Neural crest cell (in vitro differentiated cells): ENCODE results near the gene SC5D. TPM values are rescaled to one million over a fixed set of nuclear protein-coding genes. Genes with fewer than 3 reads are reported as not detected.

Source experiments
- DNase-seq: peaks from one replicate; pipeline ENCODE4 v3.0.0; 2021; ENCODE audit warnings: low read depth, mixed read lengths, low spot score
- H3K27ac Mint-ChIP-seq: one replicate; pipeline ENCODE4 v1.8.0; 2021; ENCODE audit warnings: mild to moderate bottlenecking, mixed read lengths; ENCODE audit not compliant: unreplicated experiment
- H3K27me3 Mint-ChIP-seq: 2 replicates; pipeline ENCODE4 v1.8.0; 2021; ENCODE audit warnings: low read depth, mild to moderate bottlenecking, mixed read lengths
- H3K36me3 Mint-ChIP-seq: 2 replicates; pipeline ENCODE4 v1.8.0; 2021; ENCODE audit warnings: low read depth, mild to moderate bottlenecking, mixed read lengths
- H3K4me1 Mint-ChIP-seq: 2 replicates; pipeline ENCODE4 v1.8.0; 2021; ENCODE audit warnings: mixed read lengths
- H3K4me3 Mint-ChIP-seq: one replicate; pipeline ENCODE4 v1.8.0; 2021; ENCODE audit warnings: mild to moderate bottlenecking, mixed read lengths
- H3K9me3 Mint-ChIP-seq: 2 replicates; pipeline ENCODE4 v1.8.0; 2021; ENCODE audit warnings: mixed read lengths
- CTCF ChIP-seq: fragments of 200-600 bp; sonication (generic); conservative IDR thresholded peaks from 2 replicates; pipeline ENCODE4 v1.5.0; 2021; ENCODE audit warnings: antibody characterized with exemption, mild to moderate bottlenecking
- total RNA-seq: library from RNA; stranded (reverse); gene quantifications from 2 replicates; pipeline ENCODE4 v1.2.1, GENCODE V29; 2021

SC5D gene
- total RNA-seq, 1 donor from 2014 or later, result 76.4 TPM

DNA sequence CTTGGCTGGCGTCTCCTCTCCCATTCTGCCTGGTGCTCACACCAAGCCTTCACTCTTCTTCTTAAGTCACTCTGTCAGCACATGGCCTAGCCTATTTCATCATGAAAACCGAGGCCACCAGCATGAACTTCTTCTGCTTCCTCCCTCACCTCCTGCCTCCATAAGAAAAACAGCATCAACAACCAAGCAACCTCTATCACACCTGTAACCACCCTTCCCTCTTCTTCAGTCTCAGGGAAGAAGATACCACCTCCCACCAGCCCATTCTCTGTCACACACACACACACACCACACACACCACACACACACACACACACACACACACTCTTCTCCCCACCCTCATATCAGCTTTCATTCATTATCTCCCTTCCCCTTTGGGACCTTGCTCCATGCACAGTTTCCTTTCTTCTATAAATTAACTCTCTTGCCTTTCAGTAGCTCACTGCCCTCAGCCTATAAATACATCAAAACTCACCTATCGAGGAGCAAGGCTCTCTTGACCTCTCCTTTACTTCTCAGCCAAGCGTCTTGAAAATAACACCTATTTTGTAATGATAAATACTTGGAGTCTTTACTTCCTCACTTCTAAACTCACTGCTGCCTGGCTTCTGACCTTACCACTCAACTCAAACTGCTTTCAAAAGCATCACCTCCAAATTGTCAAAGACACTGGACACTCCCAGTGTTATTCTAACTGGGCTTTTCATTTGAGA, 36.6 kb downstream of the SC5D start:
- no peak for DNase-seq
- Mint-ChIP-seq H3K4me1 (no peaks in the 10 kb centered on the region), H3K4me3 (no peak overlapping the region), H3K9me3 (peaks cover 4% of the 10 kb centered on the region), H3K27me3 (no peaks in the 10 kb centered on the region), H3K27ac (no peak overlapping the region), H3K36me3 (no peaks in the 10 kb centered on the region)
- no peak for TF ChIP-seq CTCF

DNA sequence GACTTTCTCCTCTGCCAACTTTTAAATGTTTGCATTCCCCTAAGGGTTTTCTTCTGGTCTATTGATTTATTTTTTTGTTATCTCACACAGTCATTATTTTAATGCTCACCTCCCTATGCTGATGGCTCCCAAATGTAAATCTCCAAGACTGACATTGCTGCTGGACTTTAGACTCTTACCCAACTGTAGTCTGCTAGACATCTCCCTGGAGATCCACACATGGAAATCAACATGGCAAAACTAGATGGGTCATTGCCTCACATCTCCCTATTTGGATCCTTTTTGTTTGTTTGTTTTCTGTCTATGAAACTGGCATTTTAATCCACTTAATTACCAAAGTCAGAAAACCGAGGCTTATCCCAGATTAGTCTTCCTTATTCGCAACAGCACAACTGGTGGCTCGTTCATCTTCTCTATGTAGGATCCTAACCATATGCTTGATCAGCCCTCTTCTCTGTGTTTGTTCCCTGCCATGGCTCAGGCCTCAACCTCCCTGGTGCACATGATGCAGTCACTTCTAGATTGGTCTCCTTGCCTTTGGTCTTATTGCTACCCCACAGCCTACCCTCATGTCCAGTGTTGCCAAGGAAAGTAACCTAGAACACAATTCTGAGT, 37.3 kb downstream of the SC5D start:
- Mint-ChIP-seq H3K9me3 (peaks cover 4% of the 10 kb centered on the region), H3K27ac (no peak overlapping the region), H3K27me3 (no peaks in the 10 kb centered on the region), H3K36me3 (no peaks in the 10 kb centered on the region), H3K4me3 (no peak overlapping the region), H3K4me1 (peaks cover 7% of the 10 kb centered on the region)
- no peak for TF ChIP-seq CTCF
- no peak for DNase-seq

GRCh38 chr11:121330614-121331435, 38.3 kb downstream of the SC5D start:
- no peak overlapping the region for H3K27ac Mint-ChIP-seq
- H3K36me3 Mint-ChIP-seq, result no peaks in the 10 kb centered on the region
- no peak for DNase-seq
- H3K27me3 Mint-ChIP-seq, result no peaks in the 10 kb centered on the region
- no peak for TF ChIP-seq CTCF
- peaks cover 4% of the 10 kb centered on the region for H3K9me3 Mint-ChIP-seq
- no peak overlapping the region for H3K4me3 Mint-ChIP-seq
- peaks cover 11% of the 10 kb centered on the region for H3K4me1 Mint-ChIP-seq

- no peak for TF ChIP-seq CTCF
- peaks cover 4% of the 10 kb centered on the region for H3K9me3 Mint-ChIP-seq
- H3K4me1 Mint-ChIP-seq, result peaks cover 11% of the 10 kb centered on the region
These were observed 42.6 kb downstream of the SC5D start for GRCh38 chr11:121334973-121335710.

DNA sequence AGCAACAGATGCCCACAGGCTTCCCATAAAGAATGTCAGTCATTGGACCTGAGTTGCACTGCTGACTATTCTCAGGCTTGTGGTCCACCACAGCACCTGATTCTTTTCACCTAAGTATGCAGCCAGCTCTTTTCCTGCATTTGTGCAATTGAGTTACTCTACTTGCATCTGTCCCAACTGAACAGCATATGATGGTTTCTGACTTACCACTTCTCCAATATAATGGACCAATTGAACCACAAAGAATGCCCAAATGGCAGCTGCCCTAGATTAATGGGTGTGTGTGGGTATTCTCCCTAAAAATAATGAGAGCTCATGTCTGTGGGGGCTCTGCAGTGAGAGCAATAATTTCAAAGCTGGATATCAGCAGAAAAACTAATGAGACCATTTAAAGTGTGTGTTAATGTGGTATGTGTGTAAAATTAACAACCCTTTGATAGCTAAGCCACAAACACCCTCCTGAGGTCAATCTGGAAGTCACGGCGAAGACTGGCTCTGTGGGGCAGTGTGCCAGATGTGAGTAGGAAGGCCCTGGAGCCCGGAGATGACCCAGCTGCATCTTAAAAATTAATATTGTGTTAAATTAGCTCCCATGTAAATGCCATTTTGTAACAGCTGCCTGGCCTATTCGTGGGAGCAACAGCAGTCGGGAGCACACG, 43.8 kb downstream of the SC5D start:
- DNase-seq, result no peak
- Mint-ChIP-seq H3K27me3 (no peaks in the 10 kb centered on the region), H3K4me1 (peaks cover 11% of the 10 kb centered on the region), H3K36me3 (no peaks in the 10 kb centered on the region), H3K27ac (no peak overlapping the region), H3K4me3 (no peak overlapping the region), H3K9me3 (peaks cover 4% of the 10 kb centered on the region)
- no peak for TF ChIP-seq CTCF

More at GRCh38 chr11:121334973-121335710, 42.6 kb downstream of the SC5D start:
- Mint-ChIP-seq H3K27me3 (no peaks in the 10 kb centered on the region), H3K27ac (no peak overlapping the region), H3K4me3 (no peak overlapping the region), H3K36me3 (no peaks in the 10 kb centered on the region)
- no peak for DNase-seq
